ENCODE data around the gene PIK3R5. TPM values are rescaled to one million over a fixed set of nuclear protein-coding genes. Genes with fewer than 3 reads are reported as not detected.
"Not testable (repeated sequence)": the region's sequence is repeated elsewhere in the genome, so short reads cannot be mapped to it uniquely, and the experiment has no call there.

Gene PIK3R5
- total RNA-seq, 4 donors from 2014 or later: 0.63 to 5.9 (median 2.9) TPM

GRCh38 chr17:8856869-8857575 lies 108.5 kb downstream of the PIK3R5 start:
- TF ChIP-seq POLR2A (IDR thresholded peaks at IDR 0.05): no peak
- TF ChIP-seq CTCF (IDR thresholded peaks at IDR 0.05 in 4 of 5, conservative IDR thresholded peaks at IDR 0.05 in 1 of 5): no peak
- H3K27ac ChIP-seq: peak overlapping the region in 3 of 4 donors; percentile 31 to 35 (median 31)
- intact Hi-C loops (cut with DNase I; ENCODE audit: low total_unique reads) (no loop called here), in situ Hi-C loops (cut with MboI; ENCODE audit: low sequenced_read_pairs in 4 of 4) (no loop called here)
- ATAC-seq (no peak), DNase-seq (no peak)
- no peaks in the 10 kb centered on the region for H3K4me1 ChIP-seq
- no peaks in the 10 kb centered on the region for H3K9me3 ChIP-seq
- H3K36me3 ChIP-seq: no peaks in the 10 kb centered on the region
- H3K4me3 ChIP-seq: no peak overlapping the region
- H3K27me3 ChIP-seq: no peaks in the 10 kb centered on the region

- intact Hi-C loops (cut with DNase I; ENCODE audit: low total_unique reads); in situ Hi-C loops (cut with MboI; ENCODE audit: low sequenced_read_pairs in 4 of 4); H3K27ac ChIP-seq; H3K4me3 ChIP-seq; H3K9me3 ChIP-seq; DNase-seq; H3K36me3 ChIP-seq; ATAC-seq; H3K4me1 ChIP-seq; H3K27me3 ChIP-seq: not testable (repeated sequence)
These were observed 109.3 kb downstream of the PIK3R5 start for GRCh38 chr17:8856205-8856603.

- Histone ChIP-seq H3K9me3 (no peaks in the 10 kb centered on the region), H3K36me3 (no peaks in the 10 kb centered on the region), H3K4me3 (no peak overlapping the region), H3K27ac (no peak overlapping the region), H3K4me1 (no peaks in the 10 kb centered on the region), H3K27me3 (peaks cover 0 to 3% (median 0%) of the 10 kb centered on the region in 3 donors)
- intact Hi-C loops (cut with DNase I; ENCODE audit: low total_unique reads): no loop called here
- TF ChIP-seq CTCF (IDR thresholded peaks at IDR 0.05 in 4 of 5, conservative IDR thresholded peaks at IDR 0.05 in 1 of 5) (no peak), POLR2A (IDR thresholded peaks at IDR 0.05) (no peak)
- in situ Hi-C loops (cut with MboI; ENCODE audit: low sequenced_read_pairs in 4 of 4): no loop called here
- DNase-seq (no peak), ATAC-seq (no peak)
These were observed 109.9 kb downstream of the PIK3R5 start for GRCh38 chr17:8855477-8856204.

GRCh38 chr17:8851600-8851999 lies 113.9 kb downstream of the PIK3R5 start:
- ATAC-seq: no peak
- in situ Hi-C loops (cut with MboI; ENCODE audit: low sequenced_read_pairs in 4 of 4) (no loop called here), intact Hi-C loops (cut with DNase I; ENCODE audit: low total_unique reads) (no loop called here)
- H3K9me3 ChIP-seq: no peaks in the 10 kb centered on the region
- no peak for DNase-seq
- H3K4me3 ChIP-seq: no peak overlapping the region
- H3K27ac ChIP-seq: no peak overlapping the region
- H3K4me1 ChIP-seq: no peaks in the 10 kb centered on the region
- no peaks in the 10 kb centered on the region for H3K36me3 ChIP-seq
- peaks cover 0 to 3% (median 0%) of the 10 kb centered on the region in 3 donors for H3K27me3 ChIP-seq
- no peak for TF ChIP-seq POLR2A (IDR thresholded peaks at IDR 0.05)
- TF ChIP-seq CTCF (IDR thresholded peaks at IDR 0.05 in 4 of 5, conservative IDR thresholded peaks at IDR 0.05 in 1 of 5): no peak

- DNase-seq (no peak), ATAC-seq (no peak)
- intact Hi-C loops (cut with DNase I; ENCODE audit: low total_unique reads): no loop called here
- H3K9me3 ChIP-seq: no peaks in the 10 kb centered on the region
- in situ Hi-C loops (cut with MboI; ENCODE audit: low sequenced_read_pairs in 4 of 4): no loop called here
- H3K4me3 ChIP-seq: no peak overlapping the region
- no peak overlapping the region for H3K27ac ChIP-seq
- TF ChIP-seq POLR2A (IDR thresholded peaks at IDR 0.05): no peak
- H3K27me3 ChIP-seq: peaks cover 0 to 3% (median 0%) of the 10 kb centered on the region in 3 donors
- H3K4me1 ChIP-seq: no peaks in the 10 kb centered on the region
- H3K36me3 ChIP-seq: no peaks in the 10 kb centered on the region
These were observed 116.0 kb downstream of the PIK3R5 start for GRCh38 chr17:8849311-8850041.
